ENCODE results near the gene RELA.

GRCh38 chr11:65641297-65642013, 21.3 kb downstream of the RELA start:
- TF ChIP-seq, protein P1, sequence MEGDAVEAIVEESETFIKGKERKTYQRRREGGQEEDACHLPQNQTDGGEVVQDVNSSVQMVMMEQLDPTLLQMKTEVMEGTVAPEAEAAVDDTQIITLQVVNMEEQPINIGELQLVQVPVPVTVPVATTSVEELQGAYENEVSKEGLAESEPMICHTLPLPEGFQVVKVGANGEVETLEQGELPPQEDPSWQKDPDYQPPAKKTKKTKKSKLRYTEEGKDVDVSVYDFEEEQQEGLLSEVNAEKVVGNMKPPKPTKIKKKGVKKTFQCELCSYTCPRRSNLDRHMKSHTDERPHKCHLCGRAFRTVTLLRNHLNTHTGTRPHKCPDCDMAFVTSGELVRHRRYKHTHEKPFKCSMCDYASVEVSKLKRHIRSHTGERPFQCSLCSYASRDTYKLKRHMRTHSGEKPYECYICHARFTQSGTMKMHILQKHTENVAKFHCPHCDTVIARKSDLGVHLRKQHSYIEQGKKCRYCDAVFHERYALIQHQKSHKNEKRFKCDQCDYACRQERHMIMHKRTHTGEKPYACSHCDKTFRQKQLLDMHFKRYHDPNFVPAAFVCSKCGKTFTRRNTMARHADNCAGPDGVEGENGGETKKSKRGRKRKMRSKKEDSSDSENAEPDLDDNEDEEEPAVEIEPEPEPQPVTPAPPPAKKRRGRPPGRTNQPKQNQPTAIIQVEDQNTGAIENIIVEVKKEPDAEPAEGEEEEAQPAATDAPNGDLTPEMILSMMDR (IDR thresholded peaks at IDR 0.05) = no peak
- TF ChIP-seq POLR2A (IDR thresholded peaks at IDR 0.05) (no peak), POLR2AphosphoS5 (IDR thresholded peaks at IDR 0.05) (no peak)

Measured in gastroesophageal sphincter (tissue), 3 donors.